CD4-positive, CD25-positive, alpha-beta regulatory T cell (primary cell): ENCODE data around the gene OTX2. TPM values are rescaled to one million over a fixed set of nuclear protein-coding genes. Genes with fewer than 3 reads are reported as not detected.

ENCODE experiments used
- ATAC-seq, 2 donors: fragments of 150-1000 bp; cut with Tn5 transposase; one replicate each; pipeline ENCODE4 v1.10.0; 2021; ENCODE audit warnings: low read depth in 2 of 2, moderate number of reproducible peaks in 2 of 2, moderate library complexity in 1 of 2
- DNase-seq, 3 donors: peaks; one replicate each; pipeline versions ENCODE4 v3.0.0 to v3.0.0-alpha.2; 2012 to 2022; ENCODE audit warnings: mixed read lengths in 1 of 3
- H3K27ac ChIP-seq: one replicate; pipeline ENCODE4 v1.7.0; 2013; ENCODE audit warnings: mild to moderate bottlenecking, low read length; ENCODE audit not compliant: insufficient read depth, poor library complexity, severe bottlenecking
- H3K27me3 ChIP-seq: one replicate; pipeline ENCODE4 v1.7.0; 2013; ENCODE audit warnings: low read length; ENCODE audit not compliant: control insufficient read depth, insufficient read depth
- H3K36me3 ChIP-seq: one replicate; pipeline ENCODE4 v1.7.0; 2013; ENCODE audit warnings: mild to moderate bottlenecking, low read length, moderate library complexity; ENCODE audit not compliant: control insufficient read depth, insufficient read depth
- H3K4me1 ChIP-seq: 2 replicates; pipeline ENCODE4 v1.7.0; 2013; ENCODE audit warnings: mild to moderate bottlenecking, low read length; ENCODE audit not compliant: insufficient read depth, control insufficient read depth, poor library complexity, severe bottlenecking
- H3K4me3 ChIP-seq: one replicate; pipeline ENCODE4 v1.7.0; 2013; ENCODE audit warnings: low read depth, mild to moderate bottlenecking, low read length, moderate library complexity
- H3K9me3 ChIP-seq, 2 experiments: 1 replicate in 1 of 2; 2 replicates in 1 of 2; pipeline ENCODE4 v1.7.0; 2013; ENCODE audit warnings: low read length in 2 of 2, mild to moderate bottlenecking in 1 of 2, moderate library complexity in 1 of 2; ENCODE audit not compliant: control insufficient read depth in 2 of 2
- H3K27ac Mint-ChIP-seq, 3 donors: one replicate each; pipeline ENCODE4 v1.8.0; 2020 to 2022; ENCODE audit warnings: mild to moderate bottlenecking in 3 of 3, mixed read lengths in 3 of 3, moderate library complexity in 2 of 3
- H3K27me3 Mint-ChIP-seq: one replicate; pipeline ENCODE4 v1.8.0; 2022; ENCODE audit warnings: mild to moderate bottlenecking, mixed read lengths
- H3K36me3 Mint-ChIP-seq: one replicate; pipeline ENCODE4 v1.8.0; 2020; ENCODE audit warnings: mixed read lengths
- H3K4me1 Mint-ChIP-seq, 4 donors: one replicate each; pipeline ENCODE4 v1.8.0; 2020 to 2022; ENCODE audit warnings: mixed read lengths in 4 of 4, mild to moderate bottlenecking in 1 of 4
- H3K4me3 Mint-ChIP-seq, 4 donors: one replicate each; pipeline ENCODE4 v1.8.0; 2020 to 2022; ENCODE audit warnings: mild to moderate bottlenecking in 4 of 4, mixed read lengths in 4 of 4, moderate library complexity in 3 of 4
- H3K9me3 Mint-ChIP-seq, 7 donors: one replicate each; pipeline ENCODE4 v1.8.0; 2020 to 2022; ENCODE audit warnings: mixed read lengths in 7 of 7, mild to moderate bottlenecking in 3 of 7, moderate library complexity in 2 of 7
- polyA plus RNA-seq, 4 donors: library from polyadenylated mRNA; unstranded; fragments of 300-500 nt; fragmentation: Illumina TruSeq; gene quantifications; one replicate each; pipeline ENCODE4 v1.2.3, GENCODE V29; 2021
- total RNA-seq: library from RNA; stranded (reverse); gene quantifications from one replicate; pipeline ENCODE4 v1.2.3, GENCODE V29; 2022

OTX2 gene
- total and polyA plus RNA-seq, 5 donors from 2014 or later, result not detected

DNA sequence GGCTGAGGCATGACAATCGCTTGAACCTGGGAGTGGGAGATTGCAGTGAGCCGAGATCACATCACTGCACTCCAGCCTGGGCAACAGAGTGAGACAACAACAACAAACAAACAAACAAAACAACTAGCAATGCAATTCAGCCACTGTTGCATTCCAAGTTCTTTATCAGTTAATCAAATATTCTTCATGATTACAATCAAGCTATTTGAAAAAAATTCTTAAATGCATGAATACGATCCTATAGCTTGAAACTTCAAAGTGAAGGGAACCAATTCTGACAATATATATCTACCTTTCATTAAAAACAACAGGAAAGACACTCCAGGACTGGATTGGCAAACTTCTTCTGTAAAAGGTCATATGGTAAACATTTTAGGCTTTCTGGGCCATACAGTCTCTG is 31.3 kb upstream of the OTX2 start:
- Mint-ChIP-seq H3K9me3 (peaks cover 0 to 5% (median 0%) of the 10 kb centered on the region in 7 donors), H3K4me1 (no peaks in the 10 kb centered on the region), H3K4me3 (no peak overlapping the region), H3K36me3 (no peaks in the 10 kb centered on the region), H3K27me3 (peaks cover 4% of the 10 kb centered on the region), H3K27ac (no peak overlapping the region)
- no peaks in the 10 kb centered on the region for H3K36me3 ChIP-seq
- no peak overlapping the region for H3K4me3 ChIP-seq
- no peaks in the 10 kb centered on the region for H3K9me3 ChIP-seq
- no peak overlapping the region for H3K27ac ChIP-seq
- peaks cover 3% of the 10 kb centered on the region for H3K27me3 ChIP-seq
- no peak for DNase-seq
- no peaks in the 10 kb centered on the region for H3K4me1 ChIP-seq
- no peak for ATAC-seq

DNA sequence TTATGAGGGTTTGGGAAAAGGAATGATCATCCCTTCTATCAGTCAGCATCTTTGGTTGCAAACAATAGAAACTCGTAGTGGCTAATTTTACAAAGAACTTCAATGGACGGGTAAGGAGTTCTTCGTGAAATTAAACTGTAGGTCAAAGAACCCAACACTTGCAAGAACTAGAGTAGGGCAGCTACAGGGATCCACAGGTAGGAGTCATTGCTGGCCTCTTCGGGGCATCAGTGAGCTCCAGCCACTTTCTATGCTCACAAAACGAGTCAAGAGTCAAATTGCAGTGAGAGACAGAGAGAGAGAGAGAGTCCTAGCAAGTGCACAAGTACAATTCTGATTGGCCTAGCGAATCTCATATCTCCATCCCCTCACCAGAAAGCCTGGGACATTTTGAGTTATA is 29.9 kb upstream of the OTX2 start:
- H3K9me3 Mint-ChIP-seq, result peaks cover 0 to 5% (median 0%) of the 10 kb centered on the region in 7 donors
- no peak for ATAC-seq
- Histone ChIP-seq H3K4me3 (no peak overlapping the region), H3K4me1 (no peaks in the 10 kb centered on the region), H3K9me3 (no peaks in the 10 kb centered on the region), H3K27me3 (no peaks in the 10 kb centered on the region), H3K27ac (no peak overlapping the region), H3K36me3 (no peaks in the 10 kb centered on the region)
- H3K4me1 Mint-ChIP-seq, result no peaks in the 10 kb centered on the region
- H3K4me3 Mint-ChIP-seq, result no peak overlapping the region
- no peak for DNase-seq
- no peaks in the 10 kb centered on the region for H3K36me3 Mint-ChIP-seq
- no peaks in the 10 kb centered on the region for H3K27me3 Mint-ChIP-seq
- H3K27ac Mint-ChIP-seq, result no peak overlapping the region

DNA sequence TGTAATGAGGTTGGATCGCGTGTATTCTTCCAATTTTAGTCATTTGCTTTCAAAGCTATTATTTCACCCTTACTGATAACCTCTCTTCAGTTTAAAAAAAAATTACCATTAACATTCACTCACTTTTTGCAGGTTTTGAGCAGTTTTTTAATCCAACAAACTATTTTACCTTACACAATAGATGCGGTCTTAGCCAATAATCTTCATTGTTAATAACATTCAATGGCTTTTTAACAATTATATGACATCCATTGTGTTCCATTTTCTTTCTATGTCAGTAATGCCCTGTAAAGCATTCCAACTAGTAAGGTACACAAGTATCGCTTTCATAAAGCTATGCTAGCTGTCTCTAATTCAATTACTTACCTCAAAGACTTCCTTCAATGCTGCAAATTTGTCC is 18.9 kb upstream of the OTX2 start:
- H3K27me3 ChIP-seq, result no peaks in the 10 kb centered on the region
- no peaks in the 10 kb centered on the region for H3K9me3 ChIP-seq
- Mint-ChIP-seq H3K9me3 (peaks cover 0 to 1% (median 0%) of the 10 kb centered on the region in 7 donors), H3K27me3 (peaks cover 11% of the 10 kb centered on the region), H3K27ac (no peak overlapping the region), H3K36me3 (no peaks in the 10 kb centered on the region), H3K4me1 (no peaks in the 10 kb centered on the region), H3K4me3 (no peak overlapping the region)
- ATAC-seq (no peak), DNase-seq (no peak)
- H3K36me3 ChIP-seq, result no peaks in the 10 kb centered on the region
- H3K4me3 ChIP-seq, result no peak overlapping the region
- H3K27ac ChIP-seq, result no peak overlapping the region
- H3K4me1 ChIP-seq, result no peaks in the 10 kb centered on the region

DNA sequence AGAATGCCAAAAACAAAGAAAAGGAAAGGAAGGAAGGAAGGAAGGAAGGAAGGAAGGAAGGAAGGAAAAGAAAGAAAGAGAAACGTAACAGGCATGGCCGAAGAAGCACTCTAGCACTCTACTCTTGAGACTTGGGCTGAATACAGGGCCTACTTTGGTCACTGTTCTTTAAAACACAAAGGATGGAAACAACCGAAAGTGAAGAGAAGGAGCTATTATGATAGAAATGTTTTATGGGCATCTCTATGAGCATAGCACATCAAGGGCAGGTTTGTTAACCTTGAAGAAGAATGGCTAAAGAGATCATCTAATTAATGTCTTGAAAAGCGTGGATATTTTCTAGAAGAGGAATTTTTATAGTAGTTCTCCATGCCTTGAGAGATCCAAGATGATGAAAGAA is 15.9 kb upstream of the OTX2 start:
- ATAC-seq (no peak), DNase-seq (no peak)
- Histone ChIP-seq H3K9me3 (no peaks in the 10 kb centered on the region), H3K27me3 (peaks cover 7% of the 10 kb centered on the region), H3K27ac (no peak overlapping the region), H3K4me3 (no peak overlapping the region), H3K36me3 (no peaks in the 10 kb centered on the region), H3K4me1 (no peaks in the 10 kb centered on the region)
- Mint-ChIP-seq H3K9me3 (peaks cover 0 to 1% (median 0%) of the 10 kb centered on the region in 7 donors), H3K4me3 (no peak overlapping the region), H3K36me3 (no peaks in the 10 kb centered on the region), H3K27me3 (peaks cover 15% of the 10 kb centered on the region), H3K27ac (no peak overlapping the region), H3K4me1 (no peaks in the 10 kb centered on the region)

DNA sequence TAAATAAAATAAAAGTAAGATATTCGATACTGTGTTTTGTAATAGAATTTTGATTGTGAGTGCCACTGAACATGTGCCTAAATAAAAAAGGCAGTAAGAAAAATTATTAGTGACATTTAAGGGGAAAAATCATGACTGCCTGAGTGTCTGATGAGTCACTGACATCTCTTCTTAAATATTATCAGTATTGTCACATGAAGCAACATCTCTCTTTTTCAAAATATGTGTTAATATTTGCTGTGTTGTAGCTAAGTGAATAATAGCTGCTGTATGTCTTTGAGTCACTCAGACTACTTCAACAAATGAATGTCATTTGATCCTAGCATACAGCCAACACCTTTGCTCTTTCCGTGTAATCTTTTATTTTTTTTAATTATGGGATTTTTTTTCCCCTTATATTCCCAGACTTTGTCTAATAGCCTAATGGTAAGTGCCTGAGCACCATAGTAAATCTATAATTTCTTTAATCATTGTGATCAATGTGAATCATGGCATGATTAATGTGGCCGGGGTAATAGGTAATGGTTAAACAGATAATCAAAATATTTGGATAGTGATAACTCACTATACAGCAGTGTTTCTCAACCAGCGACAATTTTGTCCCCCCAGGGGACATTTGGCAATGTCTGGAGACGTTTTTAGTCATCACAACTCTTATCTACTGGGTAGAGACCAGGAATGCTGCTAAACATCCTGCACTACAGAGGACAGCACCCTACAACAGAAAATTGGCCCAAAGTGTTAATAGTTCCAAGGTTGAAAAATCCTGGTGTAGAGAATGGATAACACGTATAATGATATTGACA is 11.7 kb upstream of the OTX2 start:
- ATAC-seq (no peak), DNase-seq (no peak)
- H3K4me1 ChIP-seq, result no peaks in the 10 kb centered on the region
- Mint-ChIP-seq H3K9me3 (peaks cover 0 to 1% (median 0%) of the 10 kb centered on the region in 7 donors), H3K4me3 (no peak overlapping the region), H3K27me3 (peaks cover 39% of the 10 kb centered on the region), H3K4me1 (no peaks in the 10 kb centered on the region), H3K27ac (no peak overlapping the region), H3K36me3 (no peaks in the 10 kb centered on the region)
- H3K36me3 ChIP-seq, result no peaks in the 10 kb centered on the region
- H3K27me3 ChIP-seq, result peaks cover 22% of the 10 kb centered on the region
- H3K4me3 ChIP-seq, result no peak overlapping the region
- no peaks in the 10 kb centered on the region for H3K9me3 ChIP-seq
- no peak overlapping the region for H3K27ac ChIP-seq

DNA sequence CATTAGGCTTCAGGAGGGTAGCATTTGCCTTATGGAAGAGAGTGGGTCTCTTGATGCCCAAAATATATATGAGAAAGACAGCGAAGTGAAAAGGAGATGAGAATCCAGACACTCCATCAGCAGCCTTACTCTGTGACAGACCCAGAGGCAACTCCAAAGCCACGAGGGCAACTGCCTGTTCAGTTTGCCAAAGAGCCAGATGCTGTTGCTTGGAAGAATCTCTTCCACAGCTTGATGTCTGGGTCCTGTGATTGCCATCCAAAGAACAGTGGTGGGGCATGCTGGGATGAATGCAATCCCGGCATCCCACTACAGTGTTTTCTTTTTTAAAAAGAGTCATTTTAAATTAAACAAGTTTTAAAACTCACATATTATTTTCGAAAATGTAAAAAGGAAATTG is 10.9 kb upstream of the OTX2 start:
- peaks cover 39% of the 10 kb centered on the region for H3K27me3 Mint-ChIP-seq
- DNase-seq (no peak), ATAC-seq (no peak)
- Histone ChIP-seq H3K27me3 (peaks cover 24% of the 10 kb centered on the region), H3K9me3 (no peaks in the 10 kb centered on the region), H3K4me3 (no peak overlapping the region), H3K36me3 (no peaks in the 10 kb centered on the region), H3K27ac (no peak overlapping the region), H3K4me1 (no peaks in the 10 kb centered on the region)
- no peak overlapping the region for H3K4me3 Mint-ChIP-seq
- H3K36me3 Mint-ChIP-seq, result no peaks in the 10 kb centered on the region
- no peak overlapping the region for H3K27ac Mint-ChIP-seq
- no peaks in the 10 kb centered on the region for H3K4me1 Mint-ChIP-seq
- H3K9me3 Mint-ChIP-seq, result peaks cover 0 to 1% (median 0%) of the 10 kb centered on the region in 7 donors

DNA sequence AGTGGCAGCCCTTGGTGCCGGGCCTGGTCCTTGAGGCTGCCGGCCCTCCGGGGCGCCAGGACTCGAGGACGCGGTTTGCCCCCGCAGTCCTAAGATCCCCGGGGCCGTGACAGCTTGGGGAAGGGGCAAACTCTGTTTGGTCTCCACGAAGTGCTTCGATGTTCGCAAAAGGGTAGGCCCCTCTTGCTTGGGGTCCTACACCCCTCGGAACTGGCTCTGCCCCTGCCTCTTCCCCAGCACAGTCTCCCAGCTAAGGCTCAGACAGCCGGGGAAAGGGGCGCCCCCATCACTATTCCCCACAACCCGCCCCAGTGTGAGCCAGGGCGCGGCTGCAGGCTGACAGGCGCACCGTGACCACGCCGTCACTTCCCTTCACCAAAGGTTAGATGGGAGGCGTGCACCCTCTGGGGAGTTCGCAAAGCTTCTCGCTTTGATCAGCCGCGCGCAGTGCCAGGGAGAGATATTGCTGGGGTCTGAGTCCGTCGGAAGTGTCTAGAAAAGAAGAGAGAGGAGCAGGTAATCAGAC is 7.2 kb upstream of the OTX2 start:
- H3K36me3 Mint-ChIP-seq, result no peaks in the 10 kb centered on the region
- H3K27ac Mint-ChIP-seq, result no peak overlapping the region
- ATAC-seq, result no peak
- no peak overlapping the region for H3K27ac ChIP-seq
- no peaks in the 10 kb centered on the region for H3K4me1 ChIP-seq
- peaks cover 63% of the 10 kb centered on the region for H3K27me3 Mint-ChIP-seq
- H3K36me3 ChIP-seq, result no peaks in the 10 kb centered on the region
- DNase-seq, result no peak
- peaks cover 0 to 3% (median 0%) of the 10 kb centered on the region in 7 donors for H3K9me3 Mint-ChIP-seq
- H3K27me3 ChIP-seq, result peaks cover 39% of the 10 kb centered on the region
- no peak overlapping the region for H3K4me3 ChIP-seq
- no peaks in the 10 kb centered on the region for H3K9me3 ChIP-seq
- H3K4me3 Mint-ChIP-seq, result no peak overlapping the region
- peaks cover 0 to 7% (median 0%) of the 10 kb centered on the region in 4 donors for H3K4me1 Mint-ChIP-seq
